ENCODE results near the gene CHRNB2.

DNA sequence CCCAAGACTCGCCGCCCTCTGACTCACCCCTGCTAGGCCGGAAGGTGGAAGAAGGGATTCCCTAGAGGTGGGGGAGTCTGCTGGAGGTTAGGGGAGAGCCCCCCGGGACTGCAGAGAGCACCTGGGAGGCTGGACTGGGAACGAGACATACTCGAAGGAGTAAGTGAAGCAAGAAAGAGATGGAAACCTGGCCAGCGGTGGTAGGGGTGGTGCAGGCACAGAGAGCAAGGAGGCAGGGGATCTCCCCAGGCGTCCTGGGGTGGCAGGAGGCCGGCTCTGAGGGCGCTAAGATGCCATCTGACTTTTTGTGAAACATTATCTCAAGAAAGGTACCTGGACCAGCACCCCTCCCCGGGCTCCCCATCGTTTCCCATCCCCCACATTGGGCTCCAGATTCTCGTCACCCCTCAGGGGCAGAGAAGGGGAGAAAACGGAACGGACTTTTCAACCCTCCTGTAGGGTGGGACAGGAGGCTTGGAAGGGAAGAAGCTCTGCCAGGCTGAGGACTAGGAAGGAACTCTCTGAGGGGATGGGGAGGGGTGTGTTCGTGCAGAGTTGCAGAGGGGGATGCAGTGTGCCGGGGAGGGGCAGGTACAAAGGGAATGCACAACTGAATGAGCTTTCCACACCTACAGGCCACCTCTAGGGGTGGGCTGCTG lies 708 bp downstream of the CHRNB2 start:
- TF ChIP-seq, protein P1, sequence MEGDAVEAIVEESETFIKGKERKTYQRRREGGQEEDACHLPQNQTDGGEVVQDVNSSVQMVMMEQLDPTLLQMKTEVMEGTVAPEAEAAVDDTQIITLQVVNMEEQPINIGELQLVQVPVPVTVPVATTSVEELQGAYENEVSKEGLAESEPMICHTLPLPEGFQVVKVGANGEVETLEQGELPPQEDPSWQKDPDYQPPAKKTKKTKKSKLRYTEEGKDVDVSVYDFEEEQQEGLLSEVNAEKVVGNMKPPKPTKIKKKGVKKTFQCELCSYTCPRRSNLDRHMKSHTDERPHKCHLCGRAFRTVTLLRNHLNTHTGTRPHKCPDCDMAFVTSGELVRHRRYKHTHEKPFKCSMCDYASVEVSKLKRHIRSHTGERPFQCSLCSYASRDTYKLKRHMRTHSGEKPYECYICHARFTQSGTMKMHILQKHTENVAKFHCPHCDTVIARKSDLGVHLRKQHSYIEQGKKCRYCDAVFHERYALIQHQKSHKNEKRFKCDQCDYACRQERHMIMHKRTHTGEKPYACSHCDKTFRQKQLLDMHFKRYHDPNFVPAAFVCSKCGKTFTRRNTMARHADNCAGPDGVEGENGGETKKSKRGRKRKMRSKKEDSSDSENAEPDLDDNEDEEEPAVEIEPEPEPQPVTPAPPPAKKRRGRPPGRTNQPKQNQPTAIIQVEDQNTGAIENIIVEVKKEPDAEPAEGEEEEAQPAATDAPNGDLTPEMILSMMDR (IDR thresholded peaks at IDR 0.05) = no peak
- no peak for TF ChIP-seq POLR2AphosphoS5 (IDR thresholded peaks at IDR 0.05)

Data from prostate gland (tissue), 2 donors.